Esophagus muscularis mucosa (tissue), 4 donors: Measurements from ENCODE around the gene LAD1.

ENCODE experiments used
- EP300 ChIP-seq: sonication (generic); formaldehyde crosslinking; IDR thresholded peaks from one replicate; pipeline ENCODE4 v1.6.1; 2017; ENCODE audit warnings: antibody characterized with exemption
- POLR2A ChIP-seq: fragments of 450-650 bp; IDR thresholded peaks from one replicate; pipeline ENCODE4 v1.6.1; 2017; ENCODE audit warnings: antibody characterized with exemption, moderate library complexity, mild to moderate bottlenecking, low read depth
- TF ChIP-seq, protein P1 (sequence below), 3 experiments: fragments of 200-600 bp in 2 of 3; fragments of 450-650 bp in 1 of 3; sonication (generic) in 2 of 3; IDR thresholded peaks; one replicate each; pipeline ENCODE4 v1.5.1; 2017 to 2019; ENCODE audit warnings: antibody characterized with exemption in 3 of 3, mild to moderate bottlenecking in 2 of 3, moderate library complexity in 1 of 3

DNA sequence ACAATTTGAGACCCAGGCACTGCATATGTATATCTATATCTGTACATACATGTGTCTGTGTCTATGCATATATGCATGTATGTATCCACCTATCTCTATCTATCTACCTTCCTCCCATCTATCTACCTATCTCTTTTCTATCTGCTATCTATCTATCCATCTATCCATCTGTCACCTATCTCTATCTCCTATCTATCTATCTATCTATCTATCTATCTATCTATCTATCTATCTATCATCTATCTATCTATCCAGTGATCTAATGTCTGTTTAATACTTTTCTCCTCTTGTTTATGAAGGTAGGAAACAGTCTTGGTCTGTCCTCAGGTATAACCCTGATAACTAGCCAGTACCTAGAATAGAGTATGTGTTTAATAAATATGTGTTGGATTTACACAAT lies 47.5 kb downstream of the LAD1 start:
- TF ChIP-seq, protein P1, sequence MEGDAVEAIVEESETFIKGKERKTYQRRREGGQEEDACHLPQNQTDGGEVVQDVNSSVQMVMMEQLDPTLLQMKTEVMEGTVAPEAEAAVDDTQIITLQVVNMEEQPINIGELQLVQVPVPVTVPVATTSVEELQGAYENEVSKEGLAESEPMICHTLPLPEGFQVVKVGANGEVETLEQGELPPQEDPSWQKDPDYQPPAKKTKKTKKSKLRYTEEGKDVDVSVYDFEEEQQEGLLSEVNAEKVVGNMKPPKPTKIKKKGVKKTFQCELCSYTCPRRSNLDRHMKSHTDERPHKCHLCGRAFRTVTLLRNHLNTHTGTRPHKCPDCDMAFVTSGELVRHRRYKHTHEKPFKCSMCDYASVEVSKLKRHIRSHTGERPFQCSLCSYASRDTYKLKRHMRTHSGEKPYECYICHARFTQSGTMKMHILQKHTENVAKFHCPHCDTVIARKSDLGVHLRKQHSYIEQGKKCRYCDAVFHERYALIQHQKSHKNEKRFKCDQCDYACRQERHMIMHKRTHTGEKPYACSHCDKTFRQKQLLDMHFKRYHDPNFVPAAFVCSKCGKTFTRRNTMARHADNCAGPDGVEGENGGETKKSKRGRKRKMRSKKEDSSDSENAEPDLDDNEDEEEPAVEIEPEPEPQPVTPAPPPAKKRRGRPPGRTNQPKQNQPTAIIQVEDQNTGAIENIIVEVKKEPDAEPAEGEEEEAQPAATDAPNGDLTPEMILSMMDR (IDR thresholded peaks at IDR 0.05) = no peak
- no peak for TF ChIP-seq EP300
- no peak for TF ChIP-seq POLR2A
